ENCODE results near the gene CREBBP. TPM values are rescaled to one million over a fixed set of nuclear protein-coding genes. Genes with fewer than 3 reads are reported as not detected.

Gene CREBBP
- total RNA-seq, 1 experiment from 2014 or later, result 79.6 TPM

DNA sequence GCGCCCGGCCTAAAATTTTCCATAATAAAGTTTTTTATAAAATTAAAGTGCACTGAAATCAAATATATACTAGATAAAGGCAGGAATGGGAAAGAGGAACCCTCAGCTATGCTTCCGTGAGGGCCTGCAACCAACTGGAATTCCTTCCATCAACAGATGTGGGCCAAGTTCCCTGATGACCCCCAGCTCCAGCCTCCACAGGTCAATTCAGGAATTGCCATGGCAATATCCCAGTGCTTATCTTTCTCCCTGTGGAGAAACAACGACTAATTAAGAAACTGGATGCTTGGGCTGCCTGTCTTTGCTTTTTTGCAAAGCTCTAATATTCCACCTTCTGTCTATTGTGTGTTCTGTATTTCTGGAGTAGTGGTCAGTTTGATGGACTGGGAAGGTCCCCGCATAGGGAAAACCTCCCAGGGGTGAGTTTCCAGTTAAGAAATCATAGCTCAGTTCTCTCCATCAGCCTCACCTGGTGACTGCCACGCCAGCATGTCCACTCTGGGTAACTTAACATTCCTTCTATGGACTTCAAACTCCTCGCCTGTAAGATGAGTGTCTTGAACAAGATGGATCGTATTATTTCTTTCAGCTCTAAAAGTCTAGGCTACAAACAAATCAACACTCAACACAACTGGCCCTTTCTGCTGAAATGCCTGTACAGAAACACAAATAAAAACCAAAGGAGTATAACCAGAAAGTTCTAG lies 67.9 kb downstream of the CREBBP start:
- H3K9me3 ChIP-seq (ENCODE audit: low read depth, low read length, poor library complexity, severe bottlenecking), result no peaks in the 10 kb centered on the region
- ChIA-PET CTCF (no interaction called here), POLR2A (ENCODE audit: low non-redundant PET) (no interaction called here)
- no peak overlapping the region for H3K27ac ChIP-seq (ENCODE audit: low read depth, low read length, poor library complexity, severe bottlenecking)
- no peaks in the 10 kb centered on the region for H3K27me3 ChIP-seq (replicated peaks; ENCODE audit: insufficient read depth, low read depth, low read length, poor library complexity)
- no peak for DNase-seq (ENCODE audit: low spot score)
- intact Hi-C loops (cut with micrococcal nuclease; ENCODE audit: unreplicated experiment), result no loop called here
- TF ChIP-seq EZH2 (IDR thresholded peaks at IDR 0.05; ENCODE audit: borderline replicate concordance, low read depth, low read length, poor library complexity, severe bottlenecking), result no peak
- TF ChIP-seq CTCF (conservative IDR thresholded peaks at IDR 0.05; ENCODE audit: low read depth, low read length), result no peak
- no peaks in the 10 kb centered on the region for H3K36me3 ChIP-seq (ENCODE audit: insufficient read depth, low read length, poor library complexity, severe bottlenecking)
- H3K4me3 ChIP-seq (ENCODE audit: low read depth, low read length, poor library complexity, severe bottlenecking), result no peak overlapping the region
- peaks cover 8% of the 10 kb centered on the region for H3K4me1 ChIP-seq (ENCODE audit: insufficient read depth, low read length, poor library complexity, severe bottlenecking)
- no TSS peak for BruUV-seq (replicated peaks)

- TF ChIP-seq EZH2 (IDR thresholded peaks at IDR 0.05; ENCODE audit: borderline replicate concordance, low read depth, low read length, poor library complexity, severe bottlenecking) (no peak), CTCF (conservative IDR thresholded peaks at IDR 0.05; ENCODE audit: low read depth, low read length) (no peak)
- intact Hi-C loops (cut with micrococcal nuclease; ENCODE audit: unreplicated experiment), result no loop called here
- ChIA-PET CTCF (no interaction called here), POLR2A (ENCODE audit: low non-redundant PET) (interaction anchor here (0.9 kb wide), 1 partner anchor 15 kb away, joined by 3 read pairs; no protein-coding TSS in a partner anchor)
- DNase-seq (ENCODE audit: low spot score), result no peak
- H3K4me1 ChIP-seq (ENCODE audit: insufficient read depth, low read length, poor library complexity, severe bottlenecking), result no peaks in the 10 kb centered on the region
- no TSS peak for BruUV-seq (replicated peaks)
- no peaks in the 10 kb centered on the region for H3K27me3 ChIP-seq (replicated peaks; ENCODE audit: insufficient read depth, low read depth, low read length, poor library complexity)
- H3K27ac ChIP-seq (ENCODE audit: low read depth, low read length, poor library complexity, severe bottlenecking), result no peak overlapping the region
- H3K4me3 ChIP-seq (ENCODE audit: low read depth, low read length, poor library complexity, severe bottlenecking), result no peak overlapping the region
- H3K9me3 ChIP-seq (ENCODE audit: low read depth, low read length, poor library complexity, severe bottlenecking), result no peaks in the 10 kb centered on the region
- H3K36me3 ChIP-seq (ENCODE audit: insufficient read depth, low read length, poor library complexity, severe bottlenecking), result no peaks in the 10 kb centered on the region
Observed at GRCh38 chr16:3810818-3811217, 69.7 kb downstream of the CREBBP start.

GRCh38 chr16:3810198-3810664 lies 70.3 kb downstream of the CREBBP start:
- TF ChIP-seq EZH2 (IDR thresholded peaks at IDR 0.05; ENCODE audit: borderline replicate concordance, low read depth, low read length, poor library complexity, severe bottlenecking), result no peak
- intact Hi-C loops (cut with micrococcal nuclease; ENCODE audit: unreplicated experiment), result no loop called here
- Histone ChIP-seq H3K4me3 (ENCODE audit: low read depth, low read length, poor library complexity, severe bottlenecking) (no peak overlapping the region), H3K9me3 (ENCODE audit: low read depth, low read length, poor library complexity, severe bottlenecking) (no peaks in the 10 kb centered on the region), H3K27ac (ENCODE audit: low read depth, low read length, poor library complexity, severe bottlenecking) (no peak overlapping the region), H3K36me3 (ENCODE audit: insufficient read depth, low read length, poor library complexity, severe bottlenecking) (no peaks in the 10 kb centered on the region), H3K4me1 (ENCODE audit: insufficient read depth, low read length, poor library complexity, severe bottlenecking) (no peaks in the 10 kb centered on the region), H3K27me3 (replicated peaks; ENCODE audit: insufficient read depth, low read depth, low read length, poor library complexity) (no peaks in the 10 kb centered on the region)
- CTCF ChIA-PET, result no interaction called here
- DNase-seq (ENCODE audit: low spot score), result no peak
- POLR2A ChIA-PET (ENCODE audit: low non-redundant PET), result no interaction called here
- no TSS peak for BruUV-seq (replicated peaks)

All from A673 (cell line).